IMR-90 (cell line): Measurements from ENCODE around the gene SLC25A19. TPM values are rescaled to one million over a fixed set of nuclear protein-coding genes. Genes with fewer than 3 reads are reported as not detected.

ENCODE experiments used
- ATAC-seq: fragments of 200-7000 bp; cut with Tn5 transposase; 2 replicates; pipeline ENCODE4 v1.9.1; 2020; ENCODE audit warnings: low read depth, mild to moderate bottlenecking, moderate library complexity
- BruUV-seq: library from RNA; stranded (reverse); fragments of 400-500 nt; replicated peaks from 2 replicates; lab custom pipeline; 2021; lab: Mats Ljungman, UMichigan
- CTCF ChIA-PET: fragments of 300-600 bp; formaldehyde crosslinking; extraction: SDS; loops from one replicate; lab custom pipeline; 2021; ENCODE audit warnings: antibody characterized with exemption; lab: Yijun Ruan, JAX
- POLR2A ChIA-PET: fragments of 300-600 bp; sonication (Branson Sonifier 250); formaldehyde crosslinking; loops from one replicate; lab custom pipeline; 2022; ENCODE audit warnings: antibody characterized with exemption; ENCODE audit not compliant: unreplicated experiment; lab: Charles Lee
- DNase-seq: peaks from one replicate; pipeline ENCODE4 v3.0.0; 2013
- H2AFZ ChIP-seq: replicated peaks from 2 replicates; pipeline ENCODE3; 2013; ENCODE audit warnings: low read length, mild to moderate bottlenecking; ENCODE audit not compliant: poor library complexity
- H2AK5ac ChIP-seq: 2 replicates; pipeline ENCODE4 v1.6.1; 2013; ENCODE audit warnings: low read depth, low read length, inconsistent platforms
- H2AK9ac ChIP-seq: replicated peaks from 2 replicates; pipeline ENCODE3; 2013; ENCODE audit warnings: mild to moderate bottlenecking, low read depth, low read length, moderate library complexity; ENCODE audit not compliant: poor library complexity
- H2BK120ac ChIP-seq: 2 replicates; pipeline ENCODE4 v1.6.1; 2013; ENCODE audit warnings: low read depth, low read length, inconsistent platforms
- H2BK15ac ChIP-seq: 3 replicates; pipeline ENCODE4 v1.6.1; 2013; ENCODE audit warnings: low read depth, low read length, inconsistent platforms
- H2BK20ac ChIP-seq: 2 replicates; pipeline ENCODE4 v1.6.1; 2013; ENCODE audit warnings: low read depth, mild to moderate bottlenecking, inconsistent platforms, low read length, moderate library complexity
- H2BK5ac ChIP-seq: 2 replicates; pipeline ENCODE4 v1.6.1; 2013; ENCODE audit warnings: mild to moderate bottlenecking, low read depth, low read length, inconsistent platforms; ENCODE audit not compliant: poor library complexity, severe bottlenecking
- H3K14ac ChIP-seq: replicated peaks from 2 replicates; pipeline ENCODE4 v1.6.1; 2013; ENCODE audit warnings: low read depth, low read length, inconsistent platforms
- H3K18ac ChIP-seq: 2 replicates; pipeline ENCODE4 v1.6.1; 2013; ENCODE audit warnings: low read depth, low read length, control low read depth
- H3K23ac ChIP-seq: 2 replicates; pipeline ENCODE4 v1.6.1; 2013; ENCODE audit warnings: low read depth, low read length, inconsistent platforms
- H3K27ac ChIP-seq: 2 replicates; pipeline ENCODE4 v1.5.1; 2013; ENCODE audit warnings: mild to moderate bottlenecking, control low read depth, low read length; ENCODE audit not compliant: insufficient read depth
- H3K27me3 ChIP-seq: 2 replicates; pipeline ENCODE4 v1.6.1; 2013; ENCODE audit warnings: low read length; ENCODE audit not compliant: control insufficient read depth, insufficient read depth
- H3K36me3 ChIP-seq: 2 replicates; pipeline ENCODE4 v1.6.1; 2013; ENCODE audit warnings: low read length, mixed read lengths; ENCODE audit not compliant: control insufficient read depth, insufficient read depth
- H3K4ac ChIP-seq: 2 replicates; pipeline ENCODE4 v1.6.1; 2013; ENCODE audit warnings: low read depth, low read length, inconsistent platforms
- H3K4me1 ChIP-seq: 2 replicates; pipeline ENCODE4 v1.6.1; 2013; ENCODE audit warnings: low read length, mixed read lengths; ENCODE audit not compliant: control insufficient read depth, insufficient read depth
- H3K4me2 ChIP-seq: 2 replicates; pipeline ENCODE4 v1.6.1; 2013; ENCODE audit warnings: low read depth, mild to moderate bottlenecking, control low read depth, low read length, moderate library complexity
- H3K4me3 ChIP-seq: 2 replicates; pipeline ENCODE4 v1.5.1; 2013; ENCODE audit warnings: low read depth, mild to moderate bottlenecking, control low read depth, low read length, moderate library complexity; ENCODE audit not compliant: insufficient read depth
- H3K56ac ChIP-seq: 2 replicates; pipeline ENCODE4 v1.6.1; 2013; ENCODE audit warnings: low read length, inconsistent platforms; ENCODE audit not compliant: insufficient read depth; ENCODE audit errors: extremely low read depth
- H3K79me1 ChIP-seq, 2 experiments: 2 replicates each; pipeline ENCODE4 v1.6.1; 2013; ENCODE audit warnings: low read length in 2 of 2, inconsistent platforms in 1 of 2, low read depth in 1 of 2
- H3K9ac ChIP-seq: 2 replicates; pipeline ENCODE4 v1.6.1; 2013; ENCODE audit warnings: low read depth, low read length, control low read depth
- H3K9me1 ChIP-seq: 2 replicates; pipeline ENCODE4 v1.6.1; 2013; ENCODE audit warnings: low read length, inconsistent platforms; ENCODE audit not compliant: insufficient read depth
- H3K9me3 ChIP-seq: 2 replicates; pipeline ENCODE4 v1.6.1; 2013; ENCODE audit warnings: low read length; ENCODE audit not compliant: control insufficient read depth, insufficient read depth
- H4K20me1 ChIP-seq: 2 replicates; pipeline ENCODE4 v1.6.1; 2013; ENCODE audit warnings: low read length, inconsistent platforms; ENCODE audit not compliant: insufficient read depth
- H4K5ac ChIP-seq: 2 replicates; pipeline ENCODE4 v1.6.1; 2013; ENCODE audit warnings: mild to moderate bottlenecking, low read depth, low read length, control low read depth
- H4K8ac ChIP-seq, 2 experiments: 2 replicates each; pipeline ENCODE4 v1.6.1; 2013; ENCODE audit warnings: low read depth in 2 of 2, low read length in 2 of 2, control low read depth in 1 of 2, inconsistent platforms in 1 of 2
- H4K91ac ChIP-seq: 2 replicates; pipeline ENCODE4 v1.6.1; 2013; ENCODE audit warnings: low read depth, low read length, inconsistent platforms; ENCODE audit not compliant: insufficient read depth
- BHLHE40 ChIP-seq: fragments of 150-350 bp; IDR thresholded peaks from 2 replicates; pipeline ENCODE4 v1.6.1; 2016; ENCODE audit warnings: mild to moderate bottlenecking, low read depth, low read length
- CEBPB ChIP-seq: IDR thresholded peaks from 2 replicates; pipeline ENCODE4 v1.6.1; 2012; ENCODE audit warnings: low read depth, low read length, improper control_type of control experiment
- CHD1 ChIP-seq: IDR thresholded peaks from 2 replicates; pipeline ENCODE4 v1.6.1; 2012; ENCODE audit warnings: low read depth, low read length, improper control_type of control experiment
- CTCF ChIP-seq: conservative IDR thresholded peaks from 2 replicates; pipeline ENCODE4 v1.5.1; 2012; ENCODE audit warnings: mild to moderate bottlenecking, low read depth, low read length, improper control_type of control experiment
- ELK1 ChIP-seq: fragments of 150-350 bp; IDR thresholded peaks from 2 replicates; pipeline ENCODE4 v1.6.1; 2016; ENCODE audit warnings: low read depth, mild to moderate bottlenecking, low read length, moderate library complexity, borderline replicate concordance
- FOS ChIP-seq: fragments of 150-350 bp; IDR thresholded peaks from 2 replicates; pipeline ENCODE4 v1.6.1; 2016; ENCODE audit warnings: low read depth, low read length
- MAFK ChIP-seq: IDR thresholded peaks from 2 replicates; pipeline ENCODE4 v1.6.1; 2012; ENCODE audit warnings: low read depth, low read length, improper control_type of control experiment
- MAZ ChIP-seq: IDR thresholded peaks from 2 replicates; pipeline ENCODE4 v1.6.1; 2012; ENCODE audit warnings: low read depth, mild to moderate bottlenecking, low read length, improper control_type of control experiment, moderate library complexity, borderline replicate concordance
- MXI1 ChIP-seq: IDR thresholded peaks from 2 replicates; pipeline ENCODE4 v1.6.1; 2012; ENCODE audit warnings: low read depth, mild to moderate bottlenecking, low read length, moderate library complexity, borderline replicate concordance
- NFE2L2 ChIP-seq: fragments of 150-350 bp; IDR thresholded peaks from 2 replicates; pipeline ENCODE4 v1.6.1; 2016; ENCODE audit warnings: low read depth, mild to moderate bottlenecking, low read length
- POLR2A ChIP-seq: IDR thresholded peaks from 2 replicates; pipeline ENCODE4 v1.6.1; 2012; ENCODE audit warnings: mild to moderate bottlenecking, low read depth, low read length
- RAD21 ChIP-seq: IDR thresholded peaks from 2 replicates; pipeline ENCODE4 v1.6.1; 2012; ENCODE audit warnings: low read length, improper control_type of control experiment
- RCOR1 ChIP-seq: IDR thresholded peaks from 2 replicates; pipeline ENCODE4 v1.6.1; 2012; ENCODE audit warnings: mild to moderate bottlenecking, low read length, improper control_type of control experiment; ENCODE audit not compliant: insufficient replicate concordance
- RFX5 ChIP-seq: IDR thresholded peaks from 2 replicates; pipeline ENCODE4 v1.8.0; 2012; ENCODE audit warnings: low read depth, mild to moderate bottlenecking, low read length, moderate library complexity
- SMC3 ChIP-seq: fragments of 150-350 bp; IDR thresholded peaks from 2 replicates; pipeline ENCODE4 v1.6.1; 2016; ENCODE audit warnings: low read depth, mild to moderate bottlenecking, antibody characterized with exemption, low read length, moderate library complexity
- USF2 ChIP-seq: fragments of 150-350 bp; IDR thresholded peaks from 2 replicates; pipeline ENCODE4 v1.6.1; 2017; ENCODE audit warnings: mild to moderate bottlenecking, antibody characterized with exemption, low read length, low read depth
- WGBS, 2 experiments: methylation state at CpG; one replicate each; pipeline versions ENCODE4 v1.1.5 to v1.1.7; 2013; ENCODE audit warnings: missing lambda C conversion rate in 2 of 2; ENCODE audit not compliant: insufficient read length in 1 of 2; ENCODE audit errors: extremely low coverage in 2 of 2; 5-methylcytosine and 5-hydroxymethylcytosine counted together
- dilution Hi-C: fragments of 300-500 bp; cut with HindIII; formaldehyde crosslinking; loops from one replicate; pipeline ENCODE4 v1.14.3; 2018; ENCODE audit warnings: low sequenced_read_pairs; ENCODE audit not compliant: unreplicated experiment
- in situ Hi-C: fragments of 300-500 bp; cut with MboI; formaldehyde crosslinking; loops from 3 replicates; pipeline ENCODE4 v1.14.3; 2019; ENCODE audit warnings: low sequenced_read_pairs, inconsistent platforms, mixed read lengths
- intact Hi-C: fragments of 100-400 bp; cut with micrococcal nuclease; formaldehyde crosslinking; loops from 2 replicates; pipeline ENCODE4 v1.10.0; 2022
- polyA plus RNA-seq, 3 experiments: library from polyadenylated mRNA; depleted of rRNA; stranded (reverse); fragments of >200 nt; gene quantifications; 2 replicates each; pipeline ENCODE4 v1.2.3, GENCODE V29; 2012; ENCODE audit warnings: low replicate concordance in 1 of 3
- total RNA-seq: library from RNA; depleted of rRNA; stranded (reverse); fragments of >200 nt; gene quantifications from 2 replicates; pipeline ENCODE4 v1.2.3, GENCODE V29; 2012

SLC25A19 gene
- total and polyA plus RNA-seq, 2 of the 4 experiments (the other 2 are of a cell fraction), result 9.1 to 9.2 TPM

GRCh38 chr17:75231741-75232464, 57.3 kb downstream of the SLC25A19 start:
- Histone ChIP-seq H3K79me1 (peaks cover 2 to 10% of the 10 kb centered on the region in 2 experiments; a peak in 2 of 4 replicates), H2BK5ac (no peak overlapping the region), H3K36me3 (peaks cover 62% of the 10 kb centered on the region), H2AFZ (no peak overlapping the region), H3K4me1 (no peaks in the 10 kb centered on the region), H3K27me3 (no peaks in the 10 kb centered on the region), H2AK9ac (no peak overlapping the region), H3K14ac (no peak overlapping the region), H2BK120ac (no peak overlapping the region), H3K4ac (no peak overlapping the region), H3K9me1 (no peaks in the 10 kb centered on the region), H4K20me1 (no peaks in the 10 kb centered on the region), H3K4me2 (no peak overlapping the region), H3K9ac (no peak overlapping the region), H2BK20ac (no peak overlapping the region), H4K91ac (no peak overlapping the region), H3K4me3 (no peak overlapping the region), H2AK5ac (no peak overlapping the region), H4K8ac (no peak overlapping the region), H3K9me3 (no peaks in the 10 kb centered on the region), H3K23ac (no peak overlapping the region), H3K18ac (no peak overlapping the region), H3K27ac (no peak overlapping the region), H3K56ac (no peak overlapping the region), H2BK15ac (no peak overlapping the region), H4K5ac (no peak overlapping the region)
- ATAC-seq (no peak), DNase-seq (no peak)
- dilution Hi-C loops (no loop called here), intact Hi-C loops (no loop called here), in situ Hi-C loops (no loop called here)
- ChIA-PET POLR2A (no interaction called here), CTCF (interaction anchor here (1.3 kb wide), 1 partner anchor 9 kb away, joined by 5 read pairs; no protein-coding TSS in a partner anchor)
- WGBS, 2 experiments, result 89% methylated on average over 6 of the region's 18 CpGs; no CpG with 5 or more reads in 1 of the 2 experiments
- BruUV-seq, result no TSS peak
- TF ChIP-seq RFX5, result no peak
- TF ChIP-seq MAZ, result no peak
- TF ChIP-seq NFE2L2, result no peak
- TF ChIP-seq ELK1, result no peak
- TF ChIP-seq MXI1, result no peak
- no peak for TF ChIP-seq CTCF
- no peak for TF ChIP-seq CEBPB
- TF ChIP-seq POLR2A, result no peak
- TF ChIP-seq SMC3, result no peak
- TF ChIP-seq USF2, result no peak
- TF ChIP-seq BHLHE40, result no peak
- TF ChIP-seq RAD21, result no peak
- no peak for TF ChIP-seq RCOR1
- no peak for TF ChIP-seq CHD1
- TF ChIP-seq FOS, result no peak
- no peak for TF ChIP-seq MAFK
